ENCODE data around the gene B3GALT4. TPM values are rescaled to one million over a fixed set of nuclear protein-coding genes. Genes with fewer than 3 reads are reported as not detected.

Gene B3GALT4
- total and polyA plus RNA-seq, 2 of the 13 experiments (the other 11 are each of a cell fraction or from before 2014, with no cell fraction given) = 0.04 to 0.27 TPM

DNA sequence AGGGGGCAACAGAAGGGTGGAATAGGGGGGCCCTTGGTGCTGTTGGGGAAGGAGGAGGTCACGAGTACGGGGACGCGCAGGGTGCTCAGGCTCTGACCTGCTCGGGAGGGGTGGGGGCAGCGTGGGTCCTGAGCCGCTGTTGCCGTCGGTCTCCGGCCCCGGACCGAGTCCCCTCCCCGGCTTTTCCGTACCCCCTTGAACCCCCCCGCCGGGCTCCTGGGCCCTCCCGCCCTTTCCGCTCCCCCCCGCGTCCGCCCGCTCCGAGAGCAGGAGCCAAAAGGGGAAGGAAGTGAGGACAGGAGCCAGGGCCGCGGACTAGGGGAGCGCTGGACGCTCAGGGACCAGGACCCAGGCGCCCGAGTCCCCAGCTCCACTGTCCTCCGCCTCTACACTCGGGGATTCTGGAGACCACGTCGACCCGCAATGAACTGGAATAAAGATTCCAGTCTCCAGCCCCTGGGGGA, 21.9 kb downstream of the B3GALT4 start, which contains the start of gene RGL2 (continued):
- TF ChIP-seq, protein P1, sequence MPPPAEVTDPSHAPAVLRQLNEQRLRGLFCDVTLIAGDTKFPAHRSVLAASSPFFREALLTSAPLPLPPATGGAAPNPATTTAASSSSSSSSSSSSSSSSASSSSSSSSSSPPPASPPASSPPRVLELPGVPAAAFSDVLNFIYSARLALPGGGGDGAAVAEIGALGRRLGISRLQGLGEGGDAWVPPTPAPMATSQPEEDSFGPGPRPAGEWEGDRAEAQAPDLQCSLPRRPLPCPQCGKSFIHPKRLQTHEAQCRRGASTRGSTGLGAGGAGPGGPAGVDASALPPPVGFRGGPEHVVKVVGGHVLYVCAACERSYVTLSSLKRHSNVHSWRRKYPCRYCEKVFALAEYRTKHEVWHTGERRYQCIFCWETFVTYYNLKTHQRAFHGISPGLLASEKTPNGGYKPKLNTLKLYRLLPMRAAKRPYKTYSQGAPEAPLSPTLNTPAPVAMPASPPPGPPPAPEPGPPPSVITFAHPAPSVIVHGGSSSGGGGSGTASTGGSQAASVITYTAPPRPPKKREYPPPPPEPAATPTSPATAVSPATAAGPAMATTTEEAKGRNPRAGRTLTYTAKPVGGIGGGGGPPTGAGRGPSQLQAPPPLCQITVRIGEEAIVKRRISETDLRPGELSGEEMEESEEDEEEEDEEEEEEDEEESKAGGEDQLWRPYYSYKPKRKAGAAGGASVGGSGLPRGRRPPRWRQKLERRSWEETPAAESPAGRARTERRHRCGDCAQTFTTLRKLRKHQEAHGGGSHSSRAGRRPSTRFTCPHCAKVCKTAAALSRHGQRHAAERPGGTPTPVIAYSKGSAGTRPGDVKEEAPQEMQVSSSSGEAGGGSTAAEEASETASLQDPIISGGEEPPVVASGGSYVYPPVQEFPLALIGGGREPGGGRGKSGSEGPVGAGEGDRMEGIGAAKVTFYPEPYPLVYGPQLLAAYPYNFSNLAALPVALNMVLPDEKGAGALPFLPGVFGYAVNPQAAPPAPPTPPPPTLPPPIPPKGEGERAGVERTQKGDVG (CRISPR knock-in tag; IDR thresholded peaks at IDR 0.05; ENCODE audit: borderline replicate concordance) = no peak
- TF ChIP-seq ZC3H13 (CRISPR knock-in tag; IDR thresholded peaks at IDR 0.05) = no peak
- TF ChIP-seq ZNF678 (CRISPR knock-in tag; IDR thresholded peaks at IDR 0.05) = 0 out of 2 replicates have a peak, but pooled peaks have one; percentile 30
- TF ChIP-seq PRPF4 (IDR thresholded peaks at IDR 0.05; ENCODE audit: low read depth, low read length, poor library complexity, severe bottlenecking) = no peak
- TF ChIP-seq ZKSCAN1 (IDR thresholded peaks at IDR 0.05; ENCODE audit: low read length) = no peak
- TF ChIP-seq TBX3 (IDR thresholded peaks at IDR 0.05; ENCODE audit: borderline replicate concordance) = no peak
- TF ChIP-seq, protein P2, sequence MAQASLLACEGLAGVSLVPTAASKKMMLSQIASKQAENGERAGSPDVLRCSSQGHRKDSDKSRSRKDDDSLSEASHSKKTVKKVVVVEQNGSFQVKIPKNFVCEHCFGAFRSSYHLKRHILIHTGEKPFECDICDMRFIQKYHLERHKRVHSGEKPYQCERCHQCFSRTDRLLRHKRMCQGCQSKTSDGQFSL (CRISPR knock-in tag; IDR thresholded peaks at IDR 0.05) = 0 out of 2 replicates have a peak, but pooled peaks have one; percentile 42
- peak; percentile 39; the same call in 1 of the 2 replicates for TF ChIP-seq GABPA (IDR thresholded peaks at IDR 0.05; ENCODE audit: low read depth, low read length)
- TF ChIP-seq GABPA (CRISPR knock-in tag; IDR thresholded peaks at IDR 0.05; ENCODE audit: low read depth) = no peak
- no peak for TF ChIP-seq ATAD3A (CRISPR knock-in tag; IDR thresholded peaks at IDR 0.05)
- no peak for TF ChIP-seq PAXIP1 (CRISPR knock-in tag; conservative IDR thresholded peaks at IDR 0.05)
- TF ChIP-seq TGIF2 (CRISPR knock-in tag; IDR thresholded peaks at IDR 0.05) = no peak
- TF ChIP-seq ZNF543 (CRISPR knock-in tag; IDR thresholded peaks at IDR 0.05) = no peak
- no peak for TF ChIP-seq SRY (CRISPR knock-in tag; IDR thresholded peaks at IDR 0.05)
- TF ChIP-seq, protein P3, sequence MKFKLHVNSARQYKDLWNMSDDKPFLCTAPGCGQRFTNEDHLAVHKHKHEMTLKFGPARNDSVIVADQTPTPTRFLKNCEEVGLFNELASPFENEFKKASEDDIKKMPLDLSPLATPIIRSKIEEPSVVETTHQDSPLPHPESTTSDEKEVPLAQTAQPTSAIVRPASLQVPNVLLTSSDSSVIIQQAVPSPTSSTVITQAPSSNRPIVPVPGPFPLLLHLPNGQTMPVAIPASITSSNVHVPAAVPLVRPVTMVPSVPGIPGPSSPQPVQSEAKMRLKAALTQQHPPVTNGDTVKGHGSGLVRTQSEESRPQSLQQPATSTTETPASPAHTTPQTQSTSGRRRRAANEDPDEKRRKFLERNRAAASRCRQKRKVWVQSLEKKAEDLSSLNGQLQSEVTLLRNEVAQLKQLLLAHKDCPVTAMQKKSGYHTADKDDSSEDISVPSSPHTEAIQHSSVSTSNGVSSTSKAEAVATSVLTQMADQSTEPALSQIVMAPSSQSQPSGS (CRISPR knock-in tag; IDR thresholded peaks at IDR 0.05) = no peak
- no peak for TF ChIP-seq SIX4 (CRISPR knock-in tag; IDR thresholded peaks at IDR 0.05)
- TF ChIP-seq ZNF205 (CRISPR knock-in tag; IDR thresholded peaks at IDR 0.05) = no peak
- 0 out of 2 replicates have a peak, but pooled peaks have one; percentile 10 for TF ChIP-seq ZNF160 (CRISPR knock-in tag; IDR thresholded peaks at IDR 0.05)
- TF ChIP-seq LCORL (IDR thresholded peaks at IDR 0.05) = no peak
- no peak for TF ChIP-seq LCORL (CRISPR knock-in tag; IDR thresholded peaks at IDR 0.05)
